ENCODE data around the gene ISM1. TPM values are rescaled to one million over a fixed set of nuclear protein-coding genes. Genes with fewer than 3 reads are reported as not detected.

ISM1 gene
- total and polyA plus RNA-seq, 7 experiments from 2014 or later: 1.6 to 3.2 (median 2.4) TPM

GRCh38 chr20:13226367-13226766 lies 5.3 kb downstream of the ISM1 start:
- H3K27ac Mint-ChIP-seq: peak overlapping the region in 1 of 9 donors; percentile 41
- H3K9me3 Mint-ChIP-seq: peaks cover 0 to 12% (median 1%) of the 10 kb centered on the region in 11 donors
- H3K27ac ChIP-seq (ENCODE audit: low read depth, low read length): no peak overlapping the region
- intact Hi-C loops (cut with micrococcal nuclease): no loop called here
- peaks cover 0 to 35% (median 0%) of the 10 kb centered on the region in 5 donors for H3K27me3 Mint-ChIP-seq
- no peak overlapping the region for H3K4me3 Mint-ChIP-seq
- H3K36me3 Mint-ChIP-seq: peaks cover 0 to 17% (median 0%) of the 10 kb centered on the region in 5 donors
- no peak overlapping the region for H3K4me3 ChIP-seq (ENCODE audit: low read length)
- POLR2A ChIA-PET: no interaction called here
- H3K4me1 Mint-ChIP-seq: peaks cover 26 to 46% (median 31%) of the 10 kb centered on the region in 7 donors
- no peaks in the 10 kb centered on the region for H3K36me3 ChIP-seq (ENCODE audit: control insufficient read depth in 2 of 3, insufficient read depth in 3 of 3, low read length in 3 of 3)
- no peak for DNase-seq
- ATAC-seq: no peak
- CTCF ChIA-PET: interaction anchor here (0.6 kb wide), 1 partner anchor 13 kb away, joined by 3 read pairs; no protein-coding TSS in a partner anchor
- H3K9me3 ChIP-seq (ENCODE audit: control insufficient read depth in 2 of 3, low read length in 3 of 3): no peaks in the 10 kb centered on the region
- H3K4me1 ChIP-seq (ENCODE audit: control insufficient read depth in 2 of 2, insufficient read depth in 2 of 2, low read length in 2 of 2): peaks cover 18 to 37% of the 10 kb centered on the region in 2 donors
- H3K27me3 ChIP-seq (ENCODE audit: control insufficient read depth in 2 of 2, insufficient read depth in 2 of 2, low read length in 2 of 2): no peaks in the 10 kb centered on the region

DNA sequence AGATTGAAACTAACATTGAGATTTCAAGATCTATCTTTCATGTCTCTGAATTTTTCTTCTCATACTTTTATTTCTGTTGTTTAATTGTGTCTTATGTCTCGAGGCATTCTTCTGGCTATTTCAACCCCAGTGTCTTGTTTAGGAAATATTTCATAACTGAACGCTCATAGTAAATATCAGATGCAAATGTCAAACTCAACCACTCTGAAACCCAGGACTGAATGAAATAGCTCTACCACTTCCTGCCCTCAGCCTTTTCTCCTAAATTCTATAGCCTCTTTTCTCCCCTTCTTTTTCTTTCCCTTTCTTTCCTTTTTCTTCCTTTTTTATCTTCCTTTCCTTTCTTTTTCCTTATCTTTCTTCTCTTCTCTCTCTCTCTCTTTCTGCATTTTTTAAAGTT lies 7.7 kb downstream of the ISM1 start:
- H3K9me3 Mint-ChIP-seq: peaks cover 0 to 12% (median 1%) of the 10 kb centered on the region in 11 donors
- H3K27ac Mint-ChIP-seq: peak overlapping the region; percentile 79 to 98 (median 92)
- intact Hi-C loops (cut with micrococcal nuclease): no loop called here
- Histone ChIP-seq H3K4me3 (ENCODE audit: low read length) (no peak overlapping the region), H3K4me1 (ENCODE audit: control insufficient read depth in 2 of 2, insufficient read depth in 2 of 2, low read length in 2 of 2) (peaks cover 23 to 39% of the 10 kb centered on the region in 2 donors), H3K36me3 (ENCODE audit: control insufficient read depth in 2 of 3, insufficient read depth in 3 of 3, low read length in 3 of 3) (no peaks in the 10 kb centered on the region), H3K27ac (ENCODE audit: low read depth, low read length) (peak overlapping the region; percentile 77), H3K27me3 (ENCODE audit: control insufficient read depth in 2 of 2, insufficient read depth in 2 of 2, low read length in 2 of 2) (no peaks in the 10 kb centered on the region), H3K9me3 (ENCODE audit: control insufficient read depth in 2 of 3, low read length in 3 of 3) (no peaks in the 10 kb centered on the region)
- H3K4me1 Mint-ChIP-seq: peaks cover 27 to 49% (median 44%) of the 10 kb centered on the region in 7 donors
- POLR2A ChIA-PET: interaction anchor here (1.1 to 2.8 kb wide), 5 partner anchors 10 to 26 kb away, joined by 3 to 7 read pairs (median 5); no protein-coding TSS in a partner anchor
- peaks cover 0 to 22% (median 0%) of the 10 kb centered on the region in 5 donors for H3K27me3 Mint-ChIP-seq
- peaks cover 0 to 23% (median 0%) of the 10 kb centered on the region in 5 donors for H3K36me3 Mint-ChIP-seq
- peak overlapping the region in 9 of 10 donors; percentile 48 to 75 (median 69) for H3K4me3 Mint-ChIP-seq
- DNase-seq: peak in 1 of 9 donors; percentile 7
- no peak for ATAC-seq
- CTCF ChIA-PET: no interaction called here

DNA sequence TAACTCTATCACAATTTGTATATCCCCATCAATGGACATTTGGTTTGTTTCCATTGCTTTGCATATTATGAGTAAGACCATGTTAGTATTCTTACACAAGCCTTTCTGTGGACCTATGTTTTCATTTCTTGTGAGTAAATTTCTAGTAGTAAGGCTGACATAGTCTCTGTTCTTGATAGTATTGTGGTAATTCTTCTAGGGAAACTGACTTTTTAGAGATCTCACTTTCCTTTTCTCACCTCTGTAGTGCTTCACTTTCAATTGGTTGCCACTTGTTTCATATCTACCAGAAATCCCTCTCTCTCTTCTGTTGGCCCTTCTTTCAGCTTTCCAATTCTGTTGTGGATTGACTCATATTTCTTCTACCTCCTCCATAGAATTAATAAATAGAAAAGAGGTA lies 8.5 kb downstream of the ISM1 start:
- Mint-ChIP-seq H3K27ac (peak overlapping the region; percentile 36 to 98 (median 93)), H3K4me3 (peak overlapping the region in 7 of 10 donors; percentile 2 to 75 (median 64))
- CTCF ChIA-PET: no interaction called here

GRCh38 chr20:13231031-13231752 lies 10.1 kb downstream of the ISM1 start:
- Mint-ChIP-seq H3K4me1 (peaks cover 27 to 50% (median 44%) of the 10 kb centered on the region in 7 donors), H3K36me3 (peaks cover 0 to 19% (median under 1%) of the 10 kb centered on the region in 5 donors), H3K27me3 (peaks cover 0 to 8% (median 0%) of the 10 kb centered on the region in 5 donors), H3K9me3 (peaks cover 0 to 11% (median 1%) of the 10 kb centered on the region in 11 donors), H3K4me3 (peak overlapping the region; percentile 26 to 88 (median 69)), H3K27ac (peak overlapping the region; percentile 92 to 98 (median 96))
- Histone ChIP-seq H3K36me3 (ENCODE audit: control insufficient read depth in 2 of 3, insufficient read depth in 3 of 3, low read length in 3 of 3) (no peaks in the 10 kb centered on the region), H3K4me1 (ENCODE audit: control insufficient read depth in 2 of 2, insufficient read depth in 2 of 2, low read length in 2 of 2) (peaks cover 23 to 39% of the 10 kb centered on the region in 2 donors), H3K4me3 (ENCODE audit: low read length) (peak overlapping the region; percentile 28), H3K27me3 (ENCODE audit: control insufficient read depth in 2 of 2, insufficient read depth in 2 of 2, low read length in 2 of 2) (no peaks in the 10 kb centered on the region), H3K27ac (ENCODE audit: low read depth, low read length) (peak overlapping the region; percentile 77), H3K9me3 (ENCODE audit: control insufficient read depth in 2 of 3, low read length in 3 of 3) (no peaks in the 10 kb centered on the region)
- CTCF ChIA-PET: no interaction called here
- peak in 8 of 9 donors; percentile 46 to 87 (median 80) for DNase-seq
- POLR2A ChIA-PET: interaction anchor here (0.7 to 1.7 kb wide), 4 partner anchors 10 to 30 kb away, joined by 3 to 12 read pairs (median 6); partner anchors contain the start of gene ISM1
- intact Hi-C loops (cut with micrococcal nuclease): loop anchor here (1.0 to 2.0 kb wide), 4 partner anchors 10 to 31 kb away; partner anchors contain the start of gene ISM1 (in 2 of the 2)
- peak; percentile 97 for ATAC-seq

More for the DNA sequence above, 8.5 kb downstream of the ISM1 start:
- Mint-ChIP-seq H3K9me3 (peaks cover 0 to 12% (median 1%) of the 10 kb centered on the region in 11 donors), H3K36me3 (peaks cover 0 to 21% (median 0%) of the 10 kb centered on the region in 5 donors), H3K4me1 (peaks cover 27 to 48% (median 44%) of the 10 kb centered on the region in 7 donors), H3K27me3 (peaks cover 0 to 15% (median 0%) of the 10 kb centered on the region in 5 donors)
- Histone ChIP-seq H3K4me1 (ENCODE audit: control insufficient read depth in 2 of 2, insufficient read depth in 2 of 2, low read length in 2 of 2) (peaks cover 23 to 39% of the 10 kb centered on the region in 2 donors), H3K36me3 (ENCODE audit: control insufficient read depth in 2 of 3, insufficient read depth in 3 of 3, low read length in 3 of 3) (no peaks in the 10 kb centered on the region), H3K4me3 (ENCODE audit: low read length) (peak overlapping the region; percentile 21), H3K27ac (ENCODE audit: low read depth, low read length) (peak overlapping the region; percentile 77), H3K9me3 (ENCODE audit: control insufficient read depth in 2 of 3, low read length in 3 of 3) (no peaks in the 10 kb centered on the region), H3K27me3 (ENCODE audit: control insufficient read depth in 2 of 2, insufficient read depth in 2 of 2, low read length in 2 of 2) (no peaks in the 10 kb centered on the region)
- intact Hi-C loops (cut with micrococcal nuclease): no loop called here
- DNase-seq (no peak), ATAC-seq (no peak)
- POLR2A ChIA-PET: interaction anchor here (1.0 to 2.8 kb wide), 2 partner anchors 16 to 36 kb away, joined by 3 to 7 read pairs; no protein-coding TSS in a partner anchor

GRCh38 chr20:13232999-13233398 lies 11.9 kb downstream of the ISM1 start:
- no peak overlapping the region for H3K4me3 ChIP-seq (ENCODE audit: low read length)
- no peak overlapping the region for H3K27ac ChIP-seq (ENCODE audit: low read depth, low read length)
- H3K36me3 ChIP-seq (ENCODE audit: control insufficient read depth in 2 of 3, insufficient read depth in 3 of 3, low read length in 3 of 3): no peaks in the 10 kb centered on the region
- H3K27ac Mint-ChIP-seq: peak overlapping the region in 6 of 9 donors; percentile 9 to 98 (median 86)
- DNase-seq (no peak), ATAC-seq (no peak)
- intact Hi-C loops (cut with micrococcal nuclease): no loop called here
- H3K4me1 Mint-ChIP-seq: peaks cover 25 to 50% (median 47%) of the 10 kb centered on the region in 7 donors
- H3K36me3 Mint-ChIP-seq: peaks cover 0 to 14% (median 4%) of the 10 kb centered on the region in 5 donors
- ChIA-PET CTCF (interaction anchor here (1.1 to 1.2 kb wide), 2 partner anchors 28 to 70 kb away, joined by 3 read pairs; no protein-coding TSS in a partner anchor), POLR2A (interaction anchor here (1.0 to 1.7 kb wide), 2 partner anchors 12 to 15 kb away, joined by 5 to 9 read pairs; partner anchors contain the start of gene ISM1)
- H3K27me3 Mint-ChIP-seq: peaks cover 0 to 2% (median 0%) of the 10 kb centered on the region in 5 donors
- no peak overlapping the region for H3K4me3 Mint-ChIP-seq
- H3K9me3 ChIP-seq (ENCODE audit: control insufficient read depth in 2 of 3, low read length in 3 of 3): no peaks in the 10 kb centered on the region
- H3K4me1 ChIP-seq (ENCODE audit: control insufficient read depth in 2 of 2, insufficient read depth in 2 of 2, low read length in 2 of 2): peaks cover 23 to 39% of the 10 kb centered on the region in 2 donors
- peaks cover 0 to 5% (median 0%) of the 10 kb centered on the region in 11 donors for H3K9me3 Mint-ChIP-seq
- no peaks in the 10 kb centered on the region for H3K27me3 ChIP-seq (ENCODE audit: control insufficient read depth in 2 of 2, insufficient read depth in 2 of 2, low read length in 2 of 2)

GRCh38 chr20:13234961-13235360 lies 13.9 kb downstream of the ISM1 start:
- H3K9me3 Mint-ChIP-seq: no peaks in the 10 kb centered on the region
- Histone ChIP-seq H3K9me3 (ENCODE audit: control insufficient read depth in 2 of 3, low read length in 3 of 3) (no peaks in the 10 kb centered on the region), H3K4me3 (ENCODE audit: low read length) (no peak overlapping the region), H3K4me1 (ENCODE audit: control insufficient read depth in 2 of 2, insufficient read depth in 2 of 2, low read length in 2 of 2) (peaks cover 14 to 25% of the 10 kb centered on the region in 2 donors), H3K27me3 (ENCODE audit: control insufficient read depth in 2 of 2, insufficient read depth in 2 of 2, low read length in 2 of 2) (no peaks in the 10 kb centered on the region), H3K36me3 (ENCODE audit: control insufficient read depth in 2 of 3, insufficient read depth in 3 of 3, low read length in 3 of 3) (no peaks in the 10 kb centered on the region), H3K27ac (ENCODE audit: low read depth, low read length) (no peak overlapping the region)
- DNase-seq: no peak
- H3K27me3 Mint-ChIP-seq: no peaks in the 10 kb centered on the region
- ChIA-PET POLR2A (interaction anchor here (1.5 kb wide), 1 partner anchor 13 kb away, joined by 3 read pairs; no protein-coding TSS in a partner anchor), CTCF (no interaction called here)
- no peak overlapping the region for H3K4me3 Mint-ChIP-seq
- peak overlapping the region in 3 of 9 donors; percentile 20 to 35 (median 32) for H3K27ac Mint-ChIP-seq
- ATAC-seq: no peak
- peaks cover 14 to 33% (median 30%) of the 10 kb centered on the region in 7 donors for H3K4me1 Mint-ChIP-seq
- intact Hi-C loops (cut with micrococcal nuclease): no loop called here
- peaks cover 0 to 16% (median 4%) of the 10 kb centered on the region in 5 donors for H3K36me3 Mint-ChIP-seq

Measured in naive thymus-derived CD4-positive, alpha-beta T cell (primary cell).